Pons (tissue), 1 donor: ENCODE measurements around the gene C17orf100.
"Not testable (repeated sequence)": the region's sequence is repeated elsewhere in the genome, so short reads cannot be mapped to it uniquely, and the experiment has no call there.

Experiments
- DNase-seq: peaks from one replicate; pipeline ENCODE4 v3.0.0-alpha.2; 2016; ENCODE audit warnings: low spot score

The C17orf100 gene

GRCh38 chr17:6691958-6692357 is 40.4 kb downstream of the C17orf100 start:
- DNase-seq: not testable (repeated sequence)

DNA sequence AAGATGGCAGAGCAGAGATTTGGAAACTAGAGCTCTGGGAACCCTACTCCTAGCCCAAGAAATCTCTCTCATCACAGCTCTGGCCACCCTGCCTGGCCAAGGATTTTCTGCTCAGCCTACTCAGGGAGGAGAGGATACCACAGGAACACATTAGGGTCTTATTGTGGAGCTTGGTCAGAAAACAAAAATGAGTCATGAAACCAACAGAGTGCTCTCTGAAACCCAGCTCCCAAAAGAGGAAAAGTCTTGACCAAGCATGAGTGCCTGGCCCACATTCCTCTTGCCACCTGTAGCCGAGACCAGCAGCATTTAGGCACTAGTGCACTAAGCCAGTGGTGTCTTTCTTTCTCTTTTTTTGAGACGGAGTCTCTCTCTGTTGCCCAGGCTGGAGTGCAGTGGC is 43.5 kb downstream of the C17orf100 start:
- no peak for DNase-seq

GRCh38 chr17:6695565-6695964 is 44.0 kb downstream of the C17orf100 start:
- DNase-seq: no peak

DNA sequence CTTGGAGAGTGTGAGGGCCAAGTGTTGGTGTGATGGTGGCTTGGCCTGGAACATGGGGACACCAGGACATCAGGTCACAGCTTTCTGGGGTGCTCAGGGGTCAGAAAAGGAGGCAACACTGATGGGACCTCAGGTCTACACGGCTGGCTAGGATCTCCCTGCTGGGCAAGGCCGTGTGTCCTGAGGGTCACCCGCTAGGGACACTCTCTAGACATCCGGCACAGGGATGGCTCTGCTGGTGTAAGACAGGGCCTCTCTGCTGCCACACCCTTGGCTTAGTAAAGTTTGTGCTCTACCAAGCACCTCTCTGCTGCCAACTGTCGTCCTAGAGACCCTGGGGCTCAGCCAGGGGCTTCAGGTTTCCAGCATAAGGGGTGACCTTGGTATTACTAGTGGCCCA is 45.3 kb downstream of the C17orf100 start:
- no peak for DNase-seq

GRCh38 chr17:6698004-6698403 is 46.4 kb downstream of the C17orf100 start:
- DNase-seq: no peak

GRCh38 chr17:6699997-6700947 is 48.7 kb downstream of the C17orf100 start:
- no peak for DNase-seq

- no peak for DNase-seq
These were observed 49.4 kb downstream of the C17orf100 start for GRCh38 chr17:6700948-6701307.

GRCh38 chr17:6701719-6702118 is 50.2 kb downstream of the C17orf100 start:
- no peak for DNase-seq

GRCh38 chr17:6702567-6703215 is 51.1 kb downstream of the C17orf100 start:
- no peak for DNase-seq
